ENCODE measurements around the gene ALG1.
"Not testable (repeated sequence)": the region's sequence is repeated elsewhere in the genome, so short reads cannot be mapped to it uniquely, and the experiment has no call there.

ALG1 gene

GRCh38 chr16:5044011-5044540, 27.6 kb upstream of the ALG1 start:
- H3K36me3 ChIP-seq (ENCODE audit: control insufficient read depth in 1 of 2, insufficient read depth in 2 of 2, low read length in 2 of 2): no peaks in the 10 kb centered on the region
- peaks cover 0 to 3% of the 10 kb centered on the region in 2 donors for H3K27me3 ChIP-seq (ENCODE audit: control insufficient read depth in 1 of 2, insufficient read depth in 2 of 2, low read length in 2 of 2)
- no peaks in the 10 kb centered on the region for H3K4me1 ChIP-seq (ENCODE audit: control insufficient read depth in 1 of 2, insufficient read depth in 2 of 2, low read length in 2 of 2)
- H3K9me3 ChIP-seq (ENCODE audit: control insufficient read depth in 1 of 2, low read length in 2 of 2): no peaks in the 10 kb centered on the region
- H3K9ac ChIP-seq (ENCODE audit: low read depth in 1 of 2, low read length in 2 of 2): no peak overlapping the region
- no peak overlapping the region for H3K4me3 ChIP-seq (ENCODE audit: low read depth in 1 of 2, low read length in 2 of 2)
- no peak overlapping the region for H3K27ac ChIP-seq (ENCODE audit: low read depth, low read length)

- H3K4me1 ChIP-seq (ENCODE audit: control insufficient read depth in 1 of 2, insufficient read depth in 2 of 2, low read length in 2 of 2); H3K36me3 ChIP-seq (ENCODE audit: control insufficient read depth in 1 of 2, insufficient read depth in 2 of 2, low read length in 2 of 2); H3K27me3 ChIP-seq (ENCODE audit: control insufficient read depth in 1 of 2, insufficient read depth in 2 of 2, low read length in 2 of 2); H3K27ac ChIP-seq (ENCODE audit: low read depth, low read length); H3K4me3 ChIP-seq (ENCODE audit: low read depth in 1 of 2, low read length in 2 of 2); H3K9ac ChIP-seq (ENCODE audit: low read depth in 1 of 2, low read length in 2 of 2); H3K9me3 ChIP-seq (ENCODE audit: control insufficient read depth in 1 of 2, low read length in 2 of 2): not testable (repeated sequence)
Observed at GRCh38 chr16:5044581-5044980, 27.1 kb upstream of the ALG1 start.

GRCh38 chr16:5045499-5046115, 26.0 kb upstream of the ALG1 start:
- peaks cover 0 to 3% of the 10 kb centered on the region in 2 donors for H3K27me3 ChIP-seq (ENCODE audit: control insufficient read depth in 1 of 2, insufficient read depth in 2 of 2, low read length in 2 of 2)
- no peaks in the 10 kb centered on the region for H3K9me3 ChIP-seq (ENCODE audit: control insufficient read depth in 1 of 2, low read length in 2 of 2)
- H3K9ac ChIP-seq (ENCODE audit: low read depth in 1 of 2, low read length in 2 of 2): no peak overlapping the region
- no peak overlapping the region for H3K4me3 ChIP-seq (ENCODE audit: low read depth in 1 of 2, low read length in 2 of 2)
- H3K27ac ChIP-seq (ENCODE audit: low read depth, low read length): no peak overlapping the region
- no peaks in the 10 kb centered on the region for H3K4me1 ChIP-seq (ENCODE audit: control insufficient read depth in 1 of 2, insufficient read depth in 2 of 2, low read length in 2 of 2)
- no peaks in the 10 kb centered on the region for H3K36me3 ChIP-seq (ENCODE audit: control insufficient read depth in 1 of 2, insufficient read depth in 2 of 2, low read length in 2 of 2)

GRCh38 chr16:5046914-5047313, 24.7 kb upstream of the ALG1 start:
- no peak overlapping the region for H3K27ac ChIP-seq (ENCODE audit: low read depth, low read length)
- H3K9ac ChIP-seq (ENCODE audit: low read depth in 1 of 2, low read length in 2 of 2): no peak overlapping the region

GRCh38 chr16:5054876-5055865, 16.5 kb upstream of the ALG1 start:
- Histone ChIP-seq H3K27ac (ENCODE audit: low read depth, low read length) (no peak overlapping the region), H3K36me3 (ENCODE audit: control insufficient read depth in 1 of 2, insufficient read depth in 2 of 2, low read length in 2 of 2) (no peaks in the 10 kb centered on the region), H3K4me1 (ENCODE audit: control insufficient read depth in 1 of 2, insufficient read depth in 2 of 2, low read length in 2 of 2) (no peaks in the 10 kb centered on the region), H3K9me3 (ENCODE audit: control insufficient read depth in 1 of 2, low read length in 2 of 2) (no peaks in the 10 kb centered on the region), H3K9ac (ENCODE audit: low read depth in 1 of 2, low read length in 2 of 2) (no peak overlapping the region), H3K27me3 (ENCODE audit: control insufficient read depth in 1 of 2, insufficient read depth in 2 of 2, low read length in 2 of 2) (no peaks in the 10 kb centered on the region), H3K4me3 (ENCODE audit: low read depth in 1 of 2, low read length in 2 of 2) (no peak overlapping the region)

More at GRCh38 chr16:5046914-5047313, 24.7 kb upstream of the ALG1 start:
- no peaks in the 10 kb centered on the region for H3K9me3 ChIP-seq (ENCODE audit: control insufficient read depth in 1 of 2, low read length in 2 of 2)
- H3K4me1 ChIP-seq (ENCODE audit: control insufficient read depth in 1 of 2, insufficient read depth in 2 of 2, low read length in 2 of 2): no peaks in the 10 kb centered on the region
- no peaks in the 10 kb centered on the region for H3K36me3 ChIP-seq (ENCODE audit: control insufficient read depth in 1 of 2, insufficient read depth in 2 of 2, low read length in 2 of 2)
- H3K27me3 ChIP-seq (ENCODE audit: control insufficient read depth in 1 of 2, insufficient read depth in 2 of 2, low read length in 2 of 2): no peaks in the 10 kb centered on the region
- no peak overlapping the region for H3K4me3 ChIP-seq (ENCODE audit: low read depth in 1 of 2, low read length in 2 of 2)

- H3K4me3 ChIP-seq (ENCODE audit: low read depth in 1 of 2, low read length in 2 of 2): no peak overlapping the region
- no peaks in the 10 kb centered on the region for H3K27me3 ChIP-seq (ENCODE audit: control insufficient read depth in 1 of 2, insufficient read depth in 2 of 2, low read length in 2 of 2)
- H3K9me3 ChIP-seq (ENCODE audit: control insufficient read depth in 1 of 2, low read length in 2 of 2): no peaks in the 10 kb centered on the region
- no peak overlapping the region for H3K27ac ChIP-seq (ENCODE audit: low read depth, low read length)
- H3K36me3 ChIP-seq (ENCODE audit: control insufficient read depth in 1 of 2, insufficient read depth in 2 of 2, low read length in 2 of 2): no peaks in the 10 kb centered on the region
- H3K4me1 ChIP-seq (ENCODE audit: control insufficient read depth in 1 of 2, insufficient read depth in 2 of 2, low read length in 2 of 2): no peaks in the 10 kb centered on the region
- no peak overlapping the region for H3K9ac ChIP-seq (ENCODE audit: low read depth in 1 of 2, low read length in 2 of 2)
Observed at GRCh38 chr16:5056352-5056751, 15.3 kb upstream of the ALG1 start.

GRCh38 chr16:5058476-5058875, 13.2 kb upstream of the ALG1 start:
- Histone ChIP-seq H3K9ac (ENCODE audit: low read depth in 1 of 2, low read length in 2 of 2) (no peak overlapping the region), H3K27me3 (ENCODE audit: control insufficient read depth in 1 of 2, insufficient read depth in 2 of 2, low read length in 2 of 2) (no peaks in the 10 kb centered on the region), H3K36me3 (ENCODE audit: control insufficient read depth in 1 of 2, insufficient read depth in 2 of 2, low read length in 2 of 2) (no peaks in the 10 kb centered on the region), H3K4me1 (ENCODE audit: control insufficient read depth in 1 of 2, insufficient read depth in 2 of 2, low read length in 2 of 2) (no peaks in the 10 kb centered on the region), H3K27ac (ENCODE audit: low read depth, low read length) (no peak overlapping the region), H3K4me3 (ENCODE audit: low read depth in 1 of 2, low read length in 2 of 2) (no peak overlapping the region), H3K9me3 (ENCODE audit: control insufficient read depth in 1 of 2, low read length in 2 of 2) (no peaks in the 10 kb centered on the region)

- Histone ChIP-seq H3K4me1 (ENCODE audit: control insufficient read depth in 1 of 2, insufficient read depth in 2 of 2, low read length in 2 of 2) (peaks cover 0 to under 1% of the 10 kb centered on the region in 2 donors), H3K27me3 (ENCODE audit: control insufficient read depth in 1 of 2, insufficient read depth in 2 of 2, low read length in 2 of 2) (no peaks in the 10 kb centered on the region), H3K4me3 (ENCODE audit: low read depth in 1 of 2, low read length in 2 of 2) (no peak overlapping the region), H3K27ac (ENCODE audit: low read depth, low read length) (no peak overlapping the region), H3K36me3 (ENCODE audit: control insufficient read depth in 1 of 2, insufficient read depth in 2 of 2, low read length in 2 of 2) (no peaks in the 10 kb centered on the region), H3K9me3 (ENCODE audit: control insufficient read depth in 1 of 2, low read length in 2 of 2) (no peaks in the 10 kb centered on the region), H3K9ac (ENCODE audit: low read depth in 1 of 2, low read length in 2 of 2) (no peak overlapping the region)
Observed at GRCh38 chr16:5059386-5060072, 12.1 kb upstream of the ALG1 start.

GRCh38 chr16:5060073-5060641, 11.5 kb upstream of the ALG1 start:
- Histone ChIP-seq H3K27ac (ENCODE audit: low read depth, low read length) (no peak overlapping the region), H3K4me1 (ENCODE audit: control insufficient read depth in 1 of 2, insufficient read depth in 2 of 2, low read length in 2 of 2) (peaks cover 5 to 7% of the 10 kb centered on the region in 2 donors), H3K9ac (ENCODE audit: low read depth in 1 of 2, low read length in 2 of 2) (no peak overlapping the region), H3K4me3 (ENCODE audit: low read depth in 1 of 2, low read length in 2 of 2) (no peak overlapping the region), H3K36me3 (ENCODE audit: control insufficient read depth in 1 of 2, insufficient read depth in 2 of 2, low read length in 2 of 2) (no peaks in the 10 kb centered on the region), H3K27me3 (ENCODE audit: control insufficient read depth in 1 of 2, insufficient read depth in 2 of 2, low read length in 2 of 2) (no peaks in the 10 kb centered on the region), H3K9me3 (ENCODE audit: control insufficient read depth in 1 of 2, low read length in 2 of 2) (no peaks in the 10 kb centered on the region)
